Chondrocyte (in vitro differentiated cells): ENCODE data around the gene SRSF4. TPM values are rescaled to one million over a fixed set of nuclear protein-coding genes. Genes with fewer than 3 reads are reported as not detected.

ENCODE experiments used
- DNase-seq: peaks from one replicate; pipeline ENCODE4 v3.0.0; 2021; ENCODE audit warnings: mixed read lengths, low spot score
- H3K27ac Mint-ChIP-seq: one replicate; pipeline ENCODE4 v1.8.0; 2021; ENCODE audit warnings: mild to moderate bottlenecking, moderate library complexity, mixed read lengths; ENCODE audit not compliant: unreplicated experiment
- H3K27me3 Mint-ChIP-seq: 2 replicates; pipeline ENCODE4 v1.8.0; 2021; ENCODE audit warnings: low read depth, mixed read lengths
- H3K36me3 Mint-ChIP-seq: 2 replicates; pipeline ENCODE4 v1.8.0; 2021; ENCODE audit warnings: low read depth, mixed read lengths
- H3K4me1 Mint-ChIP-seq: 2 replicates; pipeline ENCODE4 v1.8.0; 2021; ENCODE audit warnings: low read depth, mild to moderate bottlenecking, mixed read lengths
- H3K4me3 Mint-ChIP-seq: one replicate; pipeline ENCODE4 v1.8.0; 2021; ENCODE audit warnings: mild to moderate bottlenecking, moderate library complexity, mixed read lengths; ENCODE audit not compliant: unreplicated experiment
- H3K9me3 Mint-ChIP-seq: 2 replicates; pipeline ENCODE4 v1.8.0; 2021; ENCODE audit warnings: low read depth, mixed read lengths
- total RNA-seq: library from RNA; stranded (reverse); gene quantifications from 3 replicates; pipeline ENCODE4 v1.2.1, GENCODE V29; 2021
- TF ChIP-seq, protein P1 (sequence below): fragments of 200-600 bp; sonication (generic); IDR thresholded peaks from 2 replicates; pipeline ENCODE4 v1.5.0; 2021; ENCODE audit warnings: antibody characterized with exemption, mild to moderate bottlenecking, moderate library complexity

SRSF4 gene
- total RNA-seq, 1 donor from 2014 or later, result 49.1 TPM

DNA sequence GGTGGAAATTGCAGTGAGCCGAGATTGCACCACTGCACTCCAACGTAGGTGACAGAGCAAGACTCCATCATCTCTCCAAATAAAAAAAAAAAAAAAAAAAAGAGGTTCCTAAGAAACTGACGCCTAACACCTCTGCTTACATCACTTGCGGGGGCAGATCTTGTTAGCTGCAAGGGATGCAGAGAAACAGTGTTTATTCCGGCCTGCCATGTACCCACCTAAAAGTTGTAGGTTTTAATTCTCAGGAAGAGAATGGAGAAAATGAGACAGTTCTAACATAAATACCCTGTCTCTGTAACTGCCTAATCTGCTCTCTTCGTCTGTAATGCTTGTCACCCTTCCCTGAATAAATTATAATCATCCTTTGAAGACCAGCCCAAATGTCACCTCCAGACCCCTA, 9.0 kb upstream of the SRSF4 start:
- Mint-ChIP-seq H3K36me3 (peaks cover 4% of the 10 kb centered on the region), H3K9me3 (no peaks in the 10 kb centered on the region), H3K4me3 (no peak overlapping the region), H3K27ac (no peak overlapping the region), H3K27me3 (no peaks in the 10 kb centered on the region), H3K4me1 (no peaks in the 10 kb centered on the region)
- DNase-seq, result no peak
- TF ChIP-seq, protein P1, sequence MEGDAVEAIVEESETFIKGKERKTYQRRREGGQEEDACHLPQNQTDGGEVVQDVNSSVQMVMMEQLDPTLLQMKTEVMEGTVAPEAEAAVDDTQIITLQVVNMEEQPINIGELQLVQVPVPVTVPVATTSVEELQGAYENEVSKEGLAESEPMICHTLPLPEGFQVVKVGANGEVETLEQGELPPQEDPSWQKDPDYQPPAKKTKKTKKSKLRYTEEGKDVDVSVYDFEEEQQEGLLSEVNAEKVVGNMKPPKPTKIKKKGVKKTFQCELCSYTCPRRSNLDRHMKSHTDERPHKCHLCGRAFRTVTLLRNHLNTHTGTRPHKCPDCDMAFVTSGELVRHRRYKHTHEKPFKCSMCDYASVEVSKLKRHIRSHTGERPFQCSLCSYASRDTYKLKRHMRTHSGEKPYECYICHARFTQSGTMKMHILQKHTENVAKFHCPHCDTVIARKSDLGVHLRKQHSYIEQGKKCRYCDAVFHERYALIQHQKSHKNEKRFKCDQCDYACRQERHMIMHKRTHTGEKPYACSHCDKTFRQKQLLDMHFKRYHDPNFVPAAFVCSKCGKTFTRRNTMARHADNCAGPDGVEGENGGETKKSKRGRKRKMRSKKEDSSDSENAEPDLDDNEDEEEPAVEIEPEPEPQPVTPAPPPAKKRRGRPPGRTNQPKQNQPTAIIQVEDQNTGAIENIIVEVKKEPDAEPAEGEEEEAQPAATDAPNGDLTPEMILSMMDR, result no peak

DNA sequence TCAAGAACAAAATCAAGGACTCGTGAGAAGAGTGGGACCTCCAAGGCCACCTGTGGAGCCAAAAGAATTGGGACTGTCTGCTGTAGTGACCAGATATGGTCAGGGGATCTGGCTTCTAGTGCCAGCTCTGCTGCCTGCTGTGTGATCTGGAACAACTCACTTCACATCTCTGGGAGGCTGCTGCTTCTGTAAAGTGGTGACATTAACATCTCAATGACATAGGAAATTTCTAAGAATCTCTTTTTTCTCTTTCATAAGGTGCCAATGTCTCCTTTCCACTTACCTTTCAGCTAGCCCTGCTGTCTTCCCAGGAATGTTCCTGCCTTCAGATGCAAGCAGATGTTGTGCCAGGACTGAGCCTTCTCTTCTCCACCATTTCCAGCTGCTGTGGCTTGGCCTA, 5.0 kb upstream of the SRSF4 start:
- Mint-ChIP-seq H3K9me3 (no peaks in the 10 kb centered on the region), H3K4me3 (no peak overlapping the region), H3K27ac (no peak overlapping the region), H3K4me1 (peaks cover 6% of the 10 kb centered on the region), H3K27me3 (no peaks in the 10 kb centered on the region), H3K36me3 (no peaks in the 10 kb centered on the region)
- DNase-seq, result no peak
- TF ChIP-seq, protein P1, result no peak

DNA sequence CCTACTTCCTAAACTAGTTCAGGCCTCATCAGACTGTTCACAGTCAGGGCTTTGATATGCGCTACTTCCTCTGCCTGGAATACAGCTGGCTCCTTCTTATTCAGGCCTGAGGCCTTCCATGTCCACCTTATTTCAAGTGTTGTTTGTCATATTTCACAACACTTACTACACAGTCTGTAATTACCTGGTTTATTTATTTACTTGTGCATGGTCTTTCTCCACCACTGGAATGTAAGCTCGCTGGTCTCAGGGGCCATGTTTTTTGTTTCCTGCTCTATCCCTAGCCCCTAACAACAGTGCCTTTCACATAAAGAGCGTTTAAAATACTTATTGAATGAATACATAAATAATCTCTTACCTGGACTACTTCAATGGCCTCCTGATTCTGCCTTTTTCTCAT, 4.6 kb upstream of the SRSF4 start:
- no peak overlapping the region for H3K27ac Mint-ChIP-seq
- no peaks in the 10 kb centered on the region for H3K36me3 Mint-ChIP-seq
- DNase-seq, result no peak
- H3K9me3 Mint-ChIP-seq, result no peaks in the 10 kb centered on the region
- H3K4me3 Mint-ChIP-seq, result no peak overlapping the region
- no peaks in the 10 kb centered on the region for H3K27me3 Mint-ChIP-seq
- TF ChIP-seq, protein P1, result no peak
- peaks cover 6% of the 10 kb centered on the region for H3K4me1 Mint-ChIP-seq

DNA sequence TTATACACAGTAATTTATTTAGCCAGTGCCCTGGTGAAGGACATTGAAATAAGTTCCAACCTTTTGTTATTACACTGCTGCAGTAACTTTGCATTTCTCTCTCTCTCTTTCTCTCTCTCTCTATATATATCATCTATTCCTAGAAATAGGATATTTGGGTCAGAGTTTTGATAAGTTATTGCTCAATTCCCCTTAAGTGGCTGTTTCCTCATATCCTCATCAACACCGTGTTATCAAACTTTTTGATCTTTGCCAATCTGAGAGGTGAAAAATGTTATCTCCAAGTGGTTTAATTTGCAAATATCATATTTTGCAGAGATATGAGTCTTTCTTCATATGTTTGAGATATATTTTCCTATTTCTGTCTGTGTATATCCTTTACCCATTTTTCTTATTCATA, 1.6 kb upstream of the SRSF4 start:
- H3K36me3 Mint-ChIP-seq, result peaks cover 3% of the 10 kb centered on the region
- no peaks in the 10 kb centered on the region for H3K27me3 Mint-ChIP-seq
- peaks cover 28% of the 10 kb centered on the region for H3K4me1 Mint-ChIP-seq
- TF ChIP-seq, protein P1, result no peak
- DNase-seq, result no peak
- no peaks in the 10 kb centered on the region for H3K9me3 Mint-ChIP-seq
- no peak overlapping the region for H3K4me3 Mint-ChIP-seq
- H3K27ac Mint-ChIP-seq, result peak overlapping the region; percentile 34

DNA sequence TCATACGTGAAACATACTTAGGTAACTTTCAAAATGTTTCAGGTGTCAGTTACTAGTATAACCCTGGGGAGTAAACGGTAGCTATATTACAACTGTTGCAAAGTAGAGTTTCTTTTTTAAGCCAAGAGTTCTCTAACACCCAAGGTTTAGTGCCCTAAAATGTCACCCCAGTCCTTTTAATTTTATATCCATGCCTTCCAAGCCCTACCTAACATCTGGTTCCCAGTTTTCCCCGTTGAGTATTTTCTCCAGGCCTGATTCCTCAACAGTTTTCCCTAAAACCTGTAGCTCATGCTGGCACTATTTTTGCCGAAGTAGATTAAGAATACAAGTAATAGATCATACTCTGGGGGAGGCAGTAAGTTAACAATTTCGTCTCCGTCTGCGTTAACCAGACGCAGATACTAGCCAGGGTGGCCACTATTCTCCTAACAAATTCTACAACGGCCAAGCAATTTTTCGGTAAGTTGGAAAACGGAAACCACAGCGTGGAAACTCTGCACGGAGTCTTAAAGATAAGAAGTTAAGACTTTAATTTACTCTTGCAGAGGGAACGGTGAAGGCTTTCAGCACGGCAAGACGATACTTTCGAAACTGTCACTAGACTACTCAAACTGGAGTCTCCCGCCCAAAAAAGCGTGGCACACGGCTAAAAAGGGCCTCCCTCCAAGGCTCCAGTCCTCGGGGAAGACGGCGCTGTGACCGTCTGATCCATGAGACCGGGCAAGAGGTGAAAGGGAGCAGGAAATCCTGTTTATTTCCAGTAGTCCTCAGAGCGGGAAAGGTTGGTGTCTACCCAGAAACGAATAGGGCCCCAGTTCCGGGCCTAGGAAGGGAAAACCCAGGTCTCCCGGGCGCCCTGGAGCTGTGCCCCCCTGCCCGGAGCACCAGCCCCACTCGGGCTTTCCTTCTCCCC, 945 bp downstream of the SRSF4 start:
- no peak for DNase-seq
- Mint-ChIP-seq H3K27me3 (no peaks in the 10 kb centered on the region), H3K4me1 (peaks cover 40% of the 10 kb centered on the region), H3K4me3 (peak overlapping the region; percentile 93), H3K36me3 (peaks cover 3% of the 10 kb centered on the region), H3K9me3 (no peaks in the 10 kb centered on the region), H3K27ac (peak overlapping the region; percentile 98)
- TF ChIP-seq, protein P1, result no peak
